ENCODE data around the gene CIZ1. TPM values are rescaled to one million over a fixed set of nuclear protein-coding genes. Genes with fewer than 3 reads are reported as not detected.

Gene CIZ1
- total and polyA plus RNA-seq, 9 of the 15 experiments (the other 6 are each of a cell fraction or from before 2014, with no cell fraction given), result 6.6 to 329 (median 87.8) TPM

- TF ChIP-seq SMAD3 (CRISPR knock-in tag; conservative IDR thresholded peaks at IDR 0.05) (0 out of 2 replicates have a peak, but pooled peaks have one; percentile 28), LCOR (CRISPR knock-in tag; IDR thresholded peaks at IDR 0.05) (no peak), CHD1 (IDR thresholded peaks at IDR 0.05; ENCODE audit: low read length) (peak; percentile 4), PRPF4 (IDR thresholded peaks at IDR 0.05; ENCODE audit: insufficient read depth, low read depth, low read length, poor library complexity, severe bottlenecking) (no peak), ZNF75A (CRISPR knock-in tag; IDR thresholded peaks at IDR 0.05) (0 out of 2 replicates have a peak, but pooled peaks have one; percentile 16), MYC (IDR thresholded peaks at IDR 0.05; ENCODE audit: low read depth, low read length) (no peak), MYC (CRISPR knock-in tag; IDR thresholded peaks at IDR 0.05; ENCODE audit: borderline replicate concordance, low read depth) (0 out of 2 replicates have a peak, but pooled peaks have one; percentile 27), OTX1 (CRISPR knock-in tag; IDR thresholded peaks at IDR 0.05) (peak; percentile 98), PHF8 (IDR thresholded peaks at IDR 0.05; ENCODE audit: borderline replicate concordance, low read length) (no peak), ZNF165 (CRISPR knock-in tag; IDR thresholded peaks at IDR 0.05; ENCODE audit: borderline replicate concordance) (0 out of 2 replicates have a peak, but pooled peaks have one; percentile 19), PHB (CRISPR knock-in tag; IDR thresholded peaks at IDR 0.05) (peak; percentile 53; the same call in 1 of the 2 replicates), CTCF (IDR thresholded peaks at IDR 0.05 in 2 of 3, conservative IDR thresholded peaks at IDR 0.05 in 1 of 3; ENCODE audit: insufficient read depth in 2 of 3, low read depth in 1 of 3, low read length in 3 of 3) (peak in 1 of 3 experiments; percentile 0; a peak in 1 of 6 replicates), ELF4 (CRISPR knock-in tag; IDR thresholded peaks at IDR 0.05) (peak; percentile 94), ZNF282 (CRISPR knock-in tag; IDR thresholded peaks at IDR 0.05) (no peak), KLF13 (tag; IDR thresholded peaks at IDR 0.05; ENCODE audit: borderline replicate concordance, low read depth) (0 out of 2 replicates have a peak, but pooled peaks have one; percentile 21), DIDO1 (tag; IDR thresholded peaks at IDR 0.05; ENCODE audit: low read depth) (0 out of 2 replicates have a peak, but pooled peaks have one; percentile 17), AFF1 (IDR thresholded peaks at IDR 0.05; ENCODE audit: low read depth in 1 of 2, partially characterized antibody in 2 of 2) (no peak), ZNF639 (CRISPR knock-in tag; conservative IDR thresholded peaks at IDR 0.05 in 1 of 2, IDR thresholded peaks at IDR 0.05 in 1 of 2) (no peak), STAT5A (IDR thresholded peaks at IDR 0.05; ENCODE audit: borderline replicate concordance, low read length) (no peak)
Measured at GRCh38 chr9:128190516-128191405, 611 bp downstream of the CIZ1 start (continued).

All from K562 (cell line).